Stimulated activated CD4-positive, alpha-beta T cell treated with anti-CD3 and anti-CD28 coated beads, Interleukin-2, amount 100 ng/mL, for 24 hours (primary cell): Measurements from ENCODE around the gene ABHD1.
"Not testable (repeated sequence)": the region's sequence is repeated elsewhere in the genome, so short reads cannot be mapped to it uniquely, and the experiment has no call there.

Source experiments
- DNase-seq, 2 donors: peaks; one replicate each; pipeline ENCODE4 v3.0.0-alpha.2; 2020

ABHD1 gene

GRCh38 chr2:27174638-27175037 lies 51.0 kb downstream of the ABHD1 start:
- DNase-seq, result no peak

GRCh38 chr2:27175330-27175729 lies 51.7 kb downstream of the ABHD1 start:
- DNase-seq, result no peak

GRCh38 chr2:27175781-27176180 lies 52.2 kb downstream of the ABHD1 start:
- DNase-seq, result not testable (repeated sequence)

- no peak for DNase-seq
Measured at GRCh38 chr2:27177441-27178351, 54.1 kb downstream of the ABHD1 start.

GRCh38 chr2:27178469-27178868 lies 54.9 kb downstream of the ABHD1 start:
- DNase-seq, result no peak

GRCh38 chr2:27179344-27180000 lies 55.9 kb downstream of the ABHD1 start:
- DNase-seq, result no peak
